SK-N-SH (cell line): ENCODE measurements around the gene TXNDC11.

Source experiments
- GATA2 ChIP-seq: sonication (generic); formaldehyde crosslinking; IDR thresholded peaks from 2 replicates; pipeline ENCODE4 v1.5.0; 2020; ENCODE audit warnings: mild to moderate bottlenecking, missing genetic modification reagents
- YY1 ChIP-seq: IDR thresholded peaks from 2 replicates; pipeline ENCODE4 v1.4.0; 2012; ENCODE audit warnings: low read depth, mild to moderate bottlenecking
- TF ChIP-seq, protein P1 (sequence below): fragments of 200-600 bp; sonication (generic); IDR thresholded peaks from 2 replicates; pipeline ENCODE4 v1.6.1; 2017; ENCODE audit warnings: antibody characterized with exemption, mild to moderate bottlenecking, moderate library complexity
- TF ChIP-seq, protein P2 (sequence below): IDR thresholded peaks from 2 replicates; pipeline ENCODE4 v1.6.1; 2012; ENCODE audit warnings: mild to moderate bottlenecking, low read depth, low read length, moderate library complexity

DNA sequence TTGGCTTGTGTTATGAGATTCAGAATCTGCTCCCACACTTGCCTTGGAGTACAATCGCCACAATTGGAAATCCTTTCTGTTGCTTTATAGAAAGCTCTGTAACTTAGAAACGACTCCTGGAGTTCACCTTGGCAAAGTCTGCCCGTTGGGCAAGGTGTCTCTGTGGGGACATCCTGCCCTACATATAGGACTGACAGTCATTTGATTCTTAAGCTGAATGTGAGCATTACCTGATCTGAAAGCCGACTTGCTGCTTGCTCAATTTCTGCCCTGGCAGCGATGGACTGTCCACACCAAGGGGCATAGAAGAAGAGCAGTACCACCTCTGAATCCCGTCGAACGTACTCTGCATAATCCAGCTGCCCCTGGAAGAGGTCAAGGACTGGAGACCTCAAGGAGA lies 6.9 kb downstream of the TXNDC11 start:
- TF ChIP-seq, protein P1, sequence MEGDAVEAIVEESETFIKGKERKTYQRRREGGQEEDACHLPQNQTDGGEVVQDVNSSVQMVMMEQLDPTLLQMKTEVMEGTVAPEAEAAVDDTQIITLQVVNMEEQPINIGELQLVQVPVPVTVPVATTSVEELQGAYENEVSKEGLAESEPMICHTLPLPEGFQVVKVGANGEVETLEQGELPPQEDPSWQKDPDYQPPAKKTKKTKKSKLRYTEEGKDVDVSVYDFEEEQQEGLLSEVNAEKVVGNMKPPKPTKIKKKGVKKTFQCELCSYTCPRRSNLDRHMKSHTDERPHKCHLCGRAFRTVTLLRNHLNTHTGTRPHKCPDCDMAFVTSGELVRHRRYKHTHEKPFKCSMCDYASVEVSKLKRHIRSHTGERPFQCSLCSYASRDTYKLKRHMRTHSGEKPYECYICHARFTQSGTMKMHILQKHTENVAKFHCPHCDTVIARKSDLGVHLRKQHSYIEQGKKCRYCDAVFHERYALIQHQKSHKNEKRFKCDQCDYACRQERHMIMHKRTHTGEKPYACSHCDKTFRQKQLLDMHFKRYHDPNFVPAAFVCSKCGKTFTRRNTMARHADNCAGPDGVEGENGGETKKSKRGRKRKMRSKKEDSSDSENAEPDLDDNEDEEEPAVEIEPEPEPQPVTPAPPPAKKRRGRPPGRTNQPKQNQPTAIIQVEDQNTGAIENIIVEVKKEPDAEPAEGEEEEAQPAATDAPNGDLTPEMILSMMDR, result no peak
- TF ChIP-seq GATA2 (CRISPR knock-in tag), result no peak
- TF ChIP-seq YY1, result no peak
- TF ChIP-seq, protein P2, sequence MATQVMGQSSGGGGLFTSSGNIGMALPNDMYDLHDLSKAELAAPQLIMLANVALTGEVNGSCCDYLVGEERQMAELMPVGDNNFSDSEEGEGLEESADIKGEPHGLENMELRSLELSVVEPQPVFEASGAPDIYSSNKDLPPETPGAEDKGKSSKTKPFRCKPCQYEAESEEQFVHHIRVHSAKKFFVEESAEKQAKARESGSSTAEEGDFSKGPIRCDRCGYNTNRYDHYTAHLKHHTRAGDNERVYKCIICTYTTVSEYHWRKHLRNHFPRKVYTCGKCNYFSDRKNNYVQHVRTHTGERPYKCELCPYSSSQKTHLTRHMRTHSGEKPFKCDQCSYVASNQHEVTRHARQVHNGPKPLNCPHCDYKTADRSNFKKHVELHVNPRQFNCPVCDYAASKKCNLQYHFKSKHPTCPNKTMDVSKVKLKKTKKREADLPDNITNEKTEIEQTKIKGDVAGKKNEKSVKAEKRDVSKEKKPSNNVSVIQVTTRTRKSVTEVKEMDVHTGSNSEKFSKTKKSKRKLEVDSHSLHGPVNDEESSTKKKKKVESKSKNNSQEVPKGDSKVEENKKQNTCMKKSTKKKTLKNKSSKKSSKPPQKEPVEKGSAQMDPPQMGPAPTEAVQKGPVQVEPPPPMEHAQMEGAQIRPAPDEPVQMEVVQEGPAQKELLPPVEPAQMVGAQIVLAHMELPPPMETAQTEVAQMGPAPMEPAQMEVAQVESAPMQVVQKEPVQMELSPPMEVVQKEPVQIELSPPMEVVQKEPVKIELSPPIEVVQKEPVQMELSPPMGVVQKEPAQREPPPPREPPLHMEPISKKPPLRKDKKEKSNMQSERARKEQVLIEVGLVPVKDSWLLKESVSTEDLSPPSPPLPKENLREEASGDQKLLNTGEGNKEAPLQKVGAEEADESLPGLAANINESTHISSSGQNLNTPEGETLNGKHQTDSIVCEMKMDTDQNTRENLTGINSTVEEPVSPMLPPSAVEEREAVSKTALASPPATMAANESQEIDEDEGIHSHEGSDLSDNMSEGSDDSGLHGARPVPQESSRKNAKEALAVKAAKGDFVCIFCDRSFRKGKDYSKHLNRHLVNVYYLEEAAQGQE, result no peak
